ENCODE measurements around the gene ECHS1.
A peak's percentile ranks its signal among the peaks of the same experiment; 100 is the strongest.

Gene ECHS1

DNA sequence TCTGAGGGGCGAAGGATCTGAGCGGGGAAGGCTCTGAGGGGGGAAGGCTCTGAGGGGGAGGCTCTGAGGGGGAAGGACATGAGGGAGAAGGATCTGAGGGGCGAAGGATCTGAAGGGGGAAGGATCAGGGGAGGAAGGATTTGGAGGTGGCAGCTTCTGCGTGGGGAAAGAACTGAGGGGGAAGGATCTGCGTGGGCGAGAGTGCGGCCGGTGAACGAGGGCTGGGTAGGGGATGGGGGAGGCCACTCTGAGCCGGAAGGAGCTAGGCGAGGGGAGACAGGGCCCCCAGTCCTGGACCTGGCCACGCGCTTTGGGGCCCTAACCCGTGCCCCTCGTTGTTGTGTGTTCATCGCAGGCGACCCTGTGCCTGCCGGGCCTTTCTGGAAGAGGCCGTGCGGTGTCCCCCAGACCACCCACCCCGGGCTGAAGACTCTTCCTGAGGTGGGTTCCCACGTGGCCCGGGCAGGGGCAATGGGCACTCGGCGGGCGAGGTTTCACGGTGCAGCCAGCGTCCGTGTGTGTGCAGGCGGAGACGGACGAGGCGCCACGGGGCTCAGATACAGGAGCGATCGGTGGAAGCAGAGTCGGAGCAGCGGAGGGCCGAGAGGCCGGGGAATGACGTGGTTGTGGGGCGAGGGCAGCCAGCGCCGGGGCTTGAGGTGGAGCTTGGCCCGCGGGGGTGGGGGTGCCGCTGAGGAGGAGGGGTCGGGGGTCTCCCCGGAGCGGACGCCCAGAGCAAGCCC lies 38.5 kb downstream of the ECHS1 start:
- no peak for DNase-seq (ENCODE audit: low read depth)
- no peak overlapping the region for H3K4me3 ChIP-seq (ENCODE audit: low read depth, low read length)
- TF ChIP-seq, protein P1, sequence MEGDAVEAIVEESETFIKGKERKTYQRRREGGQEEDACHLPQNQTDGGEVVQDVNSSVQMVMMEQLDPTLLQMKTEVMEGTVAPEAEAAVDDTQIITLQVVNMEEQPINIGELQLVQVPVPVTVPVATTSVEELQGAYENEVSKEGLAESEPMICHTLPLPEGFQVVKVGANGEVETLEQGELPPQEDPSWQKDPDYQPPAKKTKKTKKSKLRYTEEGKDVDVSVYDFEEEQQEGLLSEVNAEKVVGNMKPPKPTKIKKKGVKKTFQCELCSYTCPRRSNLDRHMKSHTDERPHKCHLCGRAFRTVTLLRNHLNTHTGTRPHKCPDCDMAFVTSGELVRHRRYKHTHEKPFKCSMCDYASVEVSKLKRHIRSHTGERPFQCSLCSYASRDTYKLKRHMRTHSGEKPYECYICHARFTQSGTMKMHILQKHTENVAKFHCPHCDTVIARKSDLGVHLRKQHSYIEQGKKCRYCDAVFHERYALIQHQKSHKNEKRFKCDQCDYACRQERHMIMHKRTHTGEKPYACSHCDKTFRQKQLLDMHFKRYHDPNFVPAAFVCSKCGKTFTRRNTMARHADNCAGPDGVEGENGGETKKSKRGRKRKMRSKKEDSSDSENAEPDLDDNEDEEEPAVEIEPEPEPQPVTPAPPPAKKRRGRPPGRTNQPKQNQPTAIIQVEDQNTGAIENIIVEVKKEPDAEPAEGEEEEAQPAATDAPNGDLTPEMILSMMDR (IDR thresholded peaks at IDR 0.05; ENCODE audit: low read depth, low read length, missing control alignments), result no peak

DNA sequence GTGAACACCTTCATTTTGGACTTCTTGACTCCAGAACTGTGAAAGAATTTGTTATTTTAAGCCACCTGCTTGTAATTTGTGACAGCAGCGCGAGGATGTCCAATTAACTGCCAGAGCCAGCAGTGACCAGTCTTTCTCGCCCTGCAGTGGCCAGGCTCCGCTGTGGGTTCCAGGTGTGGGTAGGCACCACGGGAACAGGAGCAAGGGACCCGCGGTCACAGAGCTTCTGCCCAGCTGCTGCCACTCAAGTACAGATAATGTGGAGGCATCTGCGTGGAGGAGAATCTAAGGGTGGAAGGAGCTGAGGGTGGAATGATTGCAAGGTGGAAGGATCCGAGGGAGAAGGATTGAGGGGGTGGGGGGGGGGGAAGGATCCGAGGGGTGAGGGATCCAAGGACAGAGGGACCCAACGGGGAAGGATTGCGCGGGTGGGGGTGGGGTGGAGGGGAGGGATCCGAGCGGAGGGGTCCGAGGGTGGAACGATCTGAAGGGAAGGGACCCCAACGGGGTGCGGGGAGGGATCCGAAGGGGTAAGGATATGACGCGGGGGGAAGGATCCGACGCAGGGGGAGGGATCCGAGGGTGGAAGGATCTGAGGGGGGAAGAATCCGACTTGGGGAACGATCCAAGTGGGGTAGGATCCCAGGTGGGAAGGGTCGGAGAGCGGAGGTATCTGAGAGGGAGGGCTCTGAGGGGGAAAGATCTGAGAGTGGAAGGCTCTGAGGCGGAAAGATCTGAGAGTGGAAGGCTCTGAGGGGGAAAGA lies 40.0 kb downstream of the ECHS1 start:
- no peak overlapping the region for H3K4me3 ChIP-seq (ENCODE audit: low read depth, low read length)
- DNase-seq (ENCODE audit: low read depth), result no peak
- TF ChIP-seq, protein P1 (IDR thresholded peaks at IDR 0.05; ENCODE audit: low read depth, low read length, missing control alignments), result no peak

DNA sequence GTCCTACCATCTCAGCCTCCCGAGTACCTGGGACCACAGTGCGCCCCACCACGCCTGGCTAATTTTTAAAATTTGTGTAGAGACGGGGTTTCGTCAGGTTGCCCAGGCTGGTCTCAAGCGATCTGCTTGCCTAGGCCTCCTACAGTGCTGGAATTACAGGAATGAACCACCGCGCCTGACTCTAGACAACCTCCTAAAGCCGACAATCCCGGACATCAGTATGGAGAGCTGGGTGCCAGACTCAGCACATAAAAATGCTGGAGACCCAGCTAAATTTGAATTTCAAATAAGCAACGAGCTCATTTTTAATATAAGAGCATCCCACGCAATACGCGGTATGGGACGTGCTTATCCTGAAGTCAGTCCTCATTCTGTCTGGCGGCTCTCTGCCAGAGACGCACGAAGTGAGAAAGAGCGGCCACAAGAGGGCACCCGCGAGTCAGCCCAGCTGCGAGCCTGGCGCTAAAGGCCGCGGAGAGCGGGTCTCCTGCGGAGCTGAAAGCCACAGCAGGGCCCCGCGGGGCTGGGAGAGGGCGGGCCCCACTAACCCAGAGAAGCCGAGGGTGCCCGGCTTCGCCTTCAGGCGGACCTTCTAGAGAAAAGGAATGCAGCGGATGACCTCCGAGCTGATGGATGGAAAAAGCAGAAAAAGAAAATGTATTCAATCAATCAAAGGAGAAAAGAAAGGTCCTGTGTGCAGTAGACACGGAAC lies 43.5 kb downstream of the ECHS1 start:
- TF ChIP-seq, protein P1 (IDR thresholded peaks at IDR 0.05; ENCODE audit: low read depth, low read length, missing control alignments), result peak; percentile 90
- H3K4me3 ChIP-seq (ENCODE audit: low read depth, low read length), result peak overlapping the region; percentile 27
- DNase-seq (ENCODE audit: low read depth), result peak; percentile 43

DNA sequence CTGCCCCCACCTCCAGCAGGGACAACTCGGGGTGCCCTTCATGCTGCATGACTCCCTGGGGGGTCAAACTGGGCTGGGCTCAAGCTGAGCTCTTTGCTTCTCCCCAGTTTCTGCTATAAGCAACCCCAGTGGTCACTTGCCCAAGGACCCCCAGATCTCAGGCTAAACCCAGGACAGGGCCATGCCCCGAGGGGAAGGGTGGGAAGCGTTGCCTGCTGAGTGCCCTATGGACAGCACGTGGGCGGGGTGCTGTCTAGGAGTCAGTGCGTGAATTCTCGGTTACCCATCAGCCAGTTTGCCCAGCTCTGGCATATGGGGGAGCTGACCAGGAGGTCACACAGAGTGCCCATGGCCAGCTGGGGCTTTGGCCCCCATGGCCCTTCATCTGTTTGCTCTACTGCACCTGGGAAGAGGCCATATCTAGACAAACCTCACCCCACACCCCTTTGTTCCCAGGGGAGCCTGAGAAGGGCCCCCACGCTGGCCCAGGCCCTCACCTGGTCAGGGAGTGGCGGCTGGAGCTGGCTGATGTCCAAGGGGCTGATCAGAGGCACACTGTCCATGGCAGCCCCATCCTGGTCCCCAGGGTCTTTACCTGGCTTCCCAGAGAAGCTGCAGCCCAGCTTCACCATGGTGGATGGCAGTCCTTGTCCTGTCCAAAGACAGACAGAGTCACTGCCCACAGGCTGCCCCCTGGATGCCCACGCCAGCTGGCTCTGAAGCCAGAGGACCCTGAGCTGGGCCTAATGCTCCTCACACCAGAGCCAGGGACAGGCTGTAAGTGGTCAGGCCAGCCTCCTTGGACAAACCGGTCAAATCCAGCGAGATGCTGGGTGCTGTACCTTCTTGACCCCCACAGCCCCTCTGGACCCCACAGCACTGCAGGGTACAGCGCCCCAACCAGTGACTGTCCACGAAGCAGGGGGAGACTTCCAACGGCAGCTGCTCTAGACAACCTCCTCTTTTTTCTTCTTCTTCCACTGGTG lies 44.5 kb downstream of the ECHS1 start:
- TF ChIP-seq, protein P1 (IDR thresholded peaks at IDR 0.05; ENCODE audit: low read depth, low read length, missing control alignments), result no peak
- DNase-seq (ENCODE audit: low read depth), result no peak
- H3K4me3 ChIP-seq (ENCODE audit: low read depth, low read length), result no peak overlapping the region

DNA sequence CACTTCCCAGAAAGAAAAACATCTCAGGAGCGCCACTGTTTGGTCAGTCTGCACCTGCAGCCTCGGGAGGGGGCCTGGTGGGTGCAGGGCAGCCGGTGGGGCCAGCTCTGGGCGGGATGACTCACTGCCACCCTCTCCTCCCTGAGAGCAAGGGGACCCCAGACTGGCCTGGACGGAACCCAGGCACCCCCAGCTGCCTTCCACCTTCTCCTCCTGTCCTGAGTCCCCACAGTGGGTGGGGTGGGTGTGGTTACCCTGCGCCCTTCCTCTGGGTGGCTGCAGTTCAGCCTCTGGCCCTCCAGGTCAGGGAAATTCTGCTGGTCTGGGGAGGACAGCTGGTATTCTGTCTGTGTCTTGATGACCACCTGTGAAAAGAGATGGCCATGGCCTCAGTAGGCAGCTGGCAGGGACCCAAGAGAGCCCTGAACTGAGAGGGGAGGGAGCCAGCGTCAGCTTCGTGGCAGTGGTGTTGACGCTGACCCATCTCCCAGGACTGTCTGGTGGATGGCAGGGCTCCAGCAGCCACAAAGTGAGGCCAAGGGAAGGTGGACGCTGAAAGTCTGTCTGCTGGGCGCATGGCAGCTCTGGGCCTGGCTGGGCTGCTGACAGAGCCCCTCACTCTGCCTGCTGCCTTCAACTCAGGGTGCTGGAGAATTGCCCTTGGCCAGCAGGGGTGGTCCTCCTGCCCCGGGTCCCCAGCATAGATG lies 45.4 kb downstream of the ECHS1 start:
- TF ChIP-seq, protein P1 (IDR thresholded peaks at IDR 0.05; ENCODE audit: low read depth, low read length, missing control alignments), result no peak
- no peak overlapping the region for H3K4me3 ChIP-seq (ENCODE audit: low read depth, low read length)
- no peak for DNase-seq (ENCODE audit: low read depth)
